ENCODE measurements around the gene PTCH2. TPM values are rescaled to one million over a fixed set of nuclear protein-coding genes. Genes with fewer than 3 reads are reported as not detected.

Gene PTCH2
- total and polyA plus RNA-seq, 11 donors: 0.19 to 0.85 (median 0.37) TPM; not detected in 1

GRCh38 chr1:44855742-44856141 is 12.7 kb upstream of the PTCH2 start:
- H3K27ac ChIP-seq: no peak overlapping the region
- DNase-seq (no peak), ATAC-seq (no peak)
- H3K27me3 ChIP-seq: no peaks in the 10 kb centered on the region
- H3K36me3 ChIP-seq: peaks cover 0 to 38% (median 15%) of the 10 kb centered on the region in 9 donors
- 78 to 86% (median 83%) methylated on average over 7 of the region's 7 CpGs for WGBS, 4 donors
- no peak overlapping the region for H3K4me3 ChIP-seq
- intact Hi-C loops (cut with DNase I): no loop called here
- no peaks in the 10 kb centered on the region for H3K9me3 ChIP-seq
- TF ChIP-seq POLR2A (IDR thresholded peaks at IDR 0.05) (no peak), CTCF (IDR thresholded peaks at IDR 0.05) (no peak)
- peaks cover 0 to 9% (median under 1%) of the 10 kb centered on the region in 12 donors for H3K4me1 ChIP-seq

GRCh38 chr1:44854970-44855369 is 11.9 kb upstream of the PTCH2 start:
- 81 to 95% (median 88%) methylated on average over 1 of the region's 1 CpG for WGBS, 4 donors
- no peak for DNase-seq
- TF ChIP-seq CTCF (IDR thresholded peaks at IDR 0.05) (no peak), POLR2A (IDR thresholded peaks at IDR 0.05) (no peak)

GRCh38 chr1:44853201-44853600 is 10.1 kb upstream of the PTCH2 start:
- H3K36me3 ChIP-seq: peaks cover 0 to 48% (median 18%) of the 10 kb centered on the region in 9 donors
- no peak for DNase-seq
- WGBS, 4 donors: 93 to 98% (median 96%) methylated on average over 6 of the region's 6 CpGs

More at GRCh38 chr1:44854970-44855369, 11.9 kb upstream of the PTCH2 start:
- Histone ChIP-seq H3K4me1 (peaks cover 0 to 1% (median 0%) of the 10 kb centered on the region in 12 donors), H3K27ac (no peak overlapping the region), H3K27me3 (no peaks in the 10 kb centered on the region), H3K9me3 (no peaks in the 10 kb centered on the region), H3K36me3 (peaks cover 0 to 43% (median 18%) of the 10 kb centered on the region in 9 donors), H3K4me3 (no peak overlapping the region)
- intact Hi-C loops (cut with DNase I): no loop called here
- no peak for ATAC-seq

GRCh38 chr1:44851308-44851707 is 8.3 kb upstream of the PTCH2 start:
- H3K27me3 ChIP-seq: no peaks in the 10 kb centered on the region
- H3K4me3 ChIP-seq: no peak overlapping the region
- 93 to 100% (median 98%) methylated on average over 1 of the region's 1 CpG for WGBS, 4 donors
- DNase-seq: no peak
- peaks cover 0 to 31% (median 8%) of the 10 kb centered on the region in 9 donors for H3K36me3 ChIP-seq
- H3K4me1 ChIP-seq: peaks cover 0 to 16% (median 10%) of the 10 kb centered on the region in 12 donors
- intact Hi-C loops (cut with DNase I): no loop called here
- H3K27ac ChIP-seq: no peak overlapping the region
- ATAC-seq: no peak
- no peaks in the 10 kb centered on the region for H3K9me3 ChIP-seq
- TF ChIP-seq POLR2A (IDR thresholded peaks at IDR 0.05) (no peak), CTCF (IDR thresholded peaks at IDR 0.05) (no peak)

More at GRCh38 chr1:44853201-44853600, 10.1 kb upstream of the PTCH2 start:
- no peaks in the 10 kb centered on the region for H3K27me3 ChIP-seq
- H3K27ac ChIP-seq: no peak overlapping the region
- intact Hi-C loops (cut with DNase I): no loop called here
- H3K4me3 ChIP-seq: no peak overlapping the region
- peaks cover 0 to 13% (median 7%) of the 10 kb centered on the region in 12 donors for H3K4me1 ChIP-seq
- no peak for ATAC-seq
- no peak for TF ChIP-seq CTCF (IDR thresholded peaks at IDR 0.05)
- no peak for TF ChIP-seq POLR2A (IDR thresholded peaks at IDR 0.05)
- H3K9me3 ChIP-seq: no peaks in the 10 kb centered on the region
